Amygdala (tissue), 56 donors: ENCODE data around the gene RCAN2.
A peak's percentile ranks its signal among the peaks of the same experiment; 100 is the strongest.

Source experiments
- DNase-seq, 56 donors: peaks; one replicate each; lab custom pipeline; 2025; lab: John Stamatoyannopoulos, UW

Gene RCAN2

GRCh38 chr6:46500382-46500781, 9.1 kb upstream of the RCAN2 start:
- DNase-seq: no peak

- peak in 50 of 56 donors; percentile 7 to 84 (median 62) for DNase-seq
Observed at GRCh38 chr6:46491628-46492547, 639 bp upstream of the RCAN2 start.

- peak in 33 of 56 donors; percentile 4 to 65 (median 42) for DNase-seq
Observed at GRCh38 chr6:46490425-46491200, 636 bp downstream of the RCAN2 start.

GRCh38 chr6:46486181-46486580, 5.1 kb downstream of the RCAN2 start:
- DNase-seq: no peak

GRCh38 chr6:46484081-46484820, 7.0 kb downstream of the RCAN2 start:
- DNase-seq: peak in 2 of 56 donors; percentile 1 to 3

GRCh38 chr6:46476301-46476700, 14.9 kb downstream of the RCAN2 start:
- DNase-seq: no peak

GRCh38 chr6:46473881-46474280, 17.4 kb downstream of the RCAN2 start:
- DNase-seq: no peak

- DNase-seq: no peak
Observed at GRCh38 chr6:46472243-46472642, 19.0 kb downstream of the RCAN2 start.

GRCh38 chr6:46469021-46469420, 22.2 kb downstream of the RCAN2 start:
- DNase-seq: no peak

GRCh38 chr6:46468403-46469010, 22.7 kb downstream of the RCAN2 start:
- no peak for DNase-seq

- DNase-seq: no peak
Observed at GRCh38 chr6:46466570-46466969, 24.7 kb downstream of the RCAN2 start.

- no peak for DNase-seq
Observed at GRCh38 chr6:46465294-46466165, 25.7 kb downstream of the RCAN2 start.

GRCh38 chr6:46456297-46456696, 35.0 kb downstream of the RCAN2 start:
- DNase-seq: no peak

- no peak for DNase-seq
Observed at GRCh38 chr6:46454691-46455090, 36.6 kb downstream of the RCAN2 start.

GRCh38 chr6:46453741-46454316, 37.4 kb downstream of the RCAN2 start:
- DNase-seq: no peak

- no peak for DNase-seq
Observed at GRCh38 chr6:46453216-46453615, 38.0 kb downstream of the RCAN2 start.

- peak in 1 of 56 donors; percentile 47 for DNase-seq
Observed at GRCh38 chr6:46452312-46452917, 38.8 kb downstream of the RCAN2 start.

GRCh38 chr6:46451343-46451742, 39.9 kb downstream of the RCAN2 start:
- DNase-seq: no peak
